ENCODE measurements around the gene DECR2. TPM values are rescaled to one million over a fixed set of nuclear protein-coding genes. Genes with fewer than 3 reads are reported as not detected.

The DECR2 gene
- total and polyA plus RNA-seq, 9 of the 15 experiments (the other 6 are each of a cell fraction or from before 2014, with no cell fraction given): 1.0 to 31.9 (median 10.3) TPM

GRCh38 chr16:396605-397004, 5.1 kb upstream of the DECR2 start (continued):
- TF ChIP-seq ZNF263 (CRISPR knock-in tag; IDR thresholded peaks at IDR 0.05; ENCODE audit: borderline replicate concordance) (peak; percentile 52; the same call in 1 of the 2 replicates), MAFG (tag; conservative IDR thresholded peaks at IDR 0.05) (no peak), PHTF2 (CRISPR knock-in tag; IDR thresholded peaks at IDR 0.05) (no peak), E2F4 (CRISPR knock-in tag; IDR thresholded peaks at IDR 0.05; ENCODE audit: low read depth) (no peak), ZFP36 (IDR thresholded peaks at IDR 0.05; ENCODE audit: low read depth, low read length, partially characterized antibody) (no peak), ZNF507 (tag; conservative IDR thresholded peaks at IDR 0.05) (no peak), SUPT5H (IDR thresholded peaks at IDR 0.05) (peak; percentile 53), KLF6 (CRISPR knock-in tag; IDR thresholded peaks at IDR 0.05; ENCODE audit: borderline replicate concordance) (no peak), GABPB2 (CRISPR knock-in tag; conservative IDR thresholded peaks at IDR 0.05) (no peak), ZEB2 (IDR thresholded peaks at IDR 0.05) (no peak), MAX (CRISPR knock-in tag; IDR thresholded peaks at IDR 0.05) (peak; percentile 74), ZNF121 (CRISPR knock-in tag; conservative IDR thresholded peaks at IDR 0.05) (peak; percentile 80), SAFB (IDR thresholded peaks at IDR 0.05; ENCODE audit: borderline replicate concordance, low read depth, low read length) (peak; percentile 76), NCOA1 (IDR thresholded peaks at IDR 0.05; ENCODE audit: low read depth) (0 out of 2 replicates have a peak, but pooled peaks have one; percentile 16), MIER1 (IDR thresholded peaks at IDR 0.05; ENCODE audit: low read depth) (no peak), NFE2 (IDR thresholded peaks at IDR 0.05; ENCODE audit: low read depth) (no peak), ZNF76 (CRISPR knock-in tag; IDR thresholded peaks at IDR 0.05; ENCODE audit: borderline replicate concordance) (no peak), MCM3 (IDR thresholded peaks at IDR 0.05) (no peak), FUS (optimal IDR thresholded peaks at IDR 0.05; ENCODE audit: low read depth, low read length) (no peak), PHB2 (IDR thresholded peaks at IDR 0.05; ENCODE audit: low read depth) (no peak), ZBTB2 (IDR thresholded peaks at IDR 0.05) (peak; percentile 92), NFXL1 (CRISPR knock-in tag; IDR thresholded peaks at IDR 0.05) (no peak), SNRNP70 (optimal IDR thresholded peaks at IDR 0.05; ENCODE audit: low read depth, low read length) (no peak), BCL6 (CRISPR knock-in tag; IDR thresholded peaks at IDR 0.05) (no peak)
- TF ChIP-seq, protein P1, sequence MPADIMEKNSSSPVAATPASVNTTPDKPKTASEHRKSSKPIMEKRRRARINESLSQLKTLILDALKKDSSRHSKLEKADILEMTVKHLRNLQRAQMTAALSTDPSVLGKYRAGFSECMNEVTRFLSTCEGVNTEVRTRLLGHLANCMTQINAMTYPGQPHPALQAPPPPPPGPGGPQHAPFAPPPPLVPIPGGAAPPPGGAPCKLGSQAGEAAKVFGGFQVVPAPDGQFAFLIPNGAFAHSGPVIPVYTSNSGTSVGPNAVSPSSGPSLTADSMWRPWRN (IDR thresholded peaks at IDR 0.05; ENCODE audit: low read depth): no peak
- TF ChIP-seq, protein P2, sequence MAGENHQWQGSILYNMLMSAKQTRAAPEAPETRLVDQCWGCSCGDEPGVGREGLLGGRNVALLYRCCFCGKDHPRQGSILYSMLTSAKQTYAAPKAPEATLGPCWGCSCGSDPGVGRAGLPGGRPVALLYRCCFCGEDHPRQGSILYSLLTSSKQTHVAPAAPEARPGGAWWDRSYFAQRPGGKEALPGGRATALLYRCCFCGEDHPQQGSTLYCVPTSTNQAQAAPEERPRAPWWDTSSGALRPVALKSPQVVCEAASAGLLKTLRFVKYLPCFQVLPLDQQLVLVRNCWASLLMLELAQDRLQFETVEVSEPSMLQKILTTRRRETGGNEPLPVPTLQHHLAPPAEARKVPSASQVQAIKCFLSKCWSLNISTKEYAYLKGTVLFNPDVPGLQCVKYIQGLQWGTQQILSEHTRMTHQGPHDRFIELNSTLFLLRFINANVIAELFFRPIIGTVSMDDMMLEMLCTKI (IDR thresholded peaks at IDR 0.05; ENCODE audit: partially characterized antibody): no peak
- TF ChIP-seq, protein P3, sequence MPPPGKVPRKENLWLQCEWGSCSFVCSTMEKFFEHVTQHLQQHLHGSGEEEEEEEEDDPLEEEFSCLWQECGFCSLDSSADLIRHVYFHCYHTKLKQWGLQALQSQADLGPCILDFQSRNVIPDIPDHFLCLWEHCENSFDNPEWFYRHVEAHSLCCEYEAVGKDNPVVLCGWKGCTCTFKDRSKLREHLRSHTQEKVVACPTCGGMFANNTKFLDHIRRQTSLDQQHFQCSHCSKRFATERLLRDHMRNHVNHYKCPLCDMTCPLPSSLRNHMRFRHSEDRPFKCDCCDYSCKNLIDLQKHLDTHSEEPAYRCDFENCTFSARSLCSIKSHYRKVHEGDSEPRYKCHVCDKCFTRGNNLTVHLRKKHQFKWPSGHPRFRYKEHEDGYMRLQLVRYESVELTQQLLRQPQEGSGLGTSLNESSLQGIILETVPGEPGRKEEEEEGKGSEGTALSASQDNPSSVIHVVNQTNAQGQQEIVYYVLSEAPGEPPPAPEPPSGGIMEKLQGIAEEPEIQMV (tag; conservative IDR thresholded peaks at IDR 0.05; ENCODE audit: low read depth): peak; percentile 93

Measured in K562 (cell line).